ENCODE measurements around the gene NCAPG. TPM values are rescaled to one million over a fixed set of nuclear protein-coding genes. Genes with fewer than 3 reads are reported as not detected.
A peak's percentile ranks its signal among the peaks of the same experiment; 100 is the strongest.

NCAPG gene
- total and polyA plus RNA-seq, 2 donors from 2014 or later, result 0.19 to 0.91 TPM

GRCh38 chr4:17762726-17763125 lies 48.1 kb upstream of the NCAPG start:
- H3K9ac ChIP-seq (ENCODE audit: low read length in 3 of 3), result no peak overlapping the region
- FAIRE-seq (no peak), DNase-seq (peak in 2 of 5 donors; percentile 24 to 34)
- peak; percentile 4 for TF ChIP-seq CTCF (IDR thresholded peaks at IDR 0.05; ENCODE audit: borderline replicate concordance, extremely low read depth, insufficient read depth)
- intact Hi-C loops (cut with DNase I), result no loop called here
- H3K27me3 ChIP-seq (ENCODE audit: control insufficient read depth, insufficient read depth, low read length), result no peaks in the 10 kb centered on the region
- no peaks in the 10 kb centered on the region for H3K9me3 ChIP-seq (ENCODE audit: control insufficient read depth in 2 of 3, insufficient read depth in 1 of 3, low read length in 3 of 3)
- no peaks in the 10 kb centered on the region for H3K4me1 ChIP-seq (ENCODE audit: control insufficient read depth in 2 of 3, insufficient read depth in 2 of 3, low read depth in 1 of 3, low read length in 3 of 3)
- H3K27ac ChIP-seq (ENCODE audit: low read depth in 2 of 2, low read length in 2 of 2), result no peak overlapping the region
- no peak overlapping the region for H3K4me3 ChIP-seq (ENCODE audit: low read length in 3 of 3)
- no peaks in the 10 kb centered on the region for H3K36me3 ChIP-seq (ENCODE audit: control insufficient read depth in 2 of 3, insufficient read depth in 3 of 3, low read length in 3 of 3)

- Histone ChIP-seq H3K27me3 (ENCODE audit: control insufficient read depth, insufficient read depth, low read length) (no peaks in the 10 kb centered on the region), H3K4me3 (ENCODE audit: low read length in 3 of 3) (no peak overlapping the region), H3K9me3 (ENCODE audit: control insufficient read depth in 2 of 3, insufficient read depth in 1 of 3, low read length in 3 of 3) (no peaks in the 10 kb centered on the region), H3K36me3 (ENCODE audit: control insufficient read depth in 2 of 3, insufficient read depth in 3 of 3, low read length in 3 of 3) (no peaks in the 10 kb centered on the region), H3K4me1 (ENCODE audit: control insufficient read depth in 2 of 3, insufficient read depth in 2 of 3, low read depth in 1 of 3, low read length in 3 of 3) (no peaks in the 10 kb centered on the region), H3K27ac (ENCODE audit: low read depth in 2 of 2, low read length in 2 of 2) (no peak overlapping the region), H3K9ac (ENCODE audit: low read length in 3 of 3) (no peak overlapping the region)
- intact Hi-C loops (cut with DNase I), result no loop called here
- TF ChIP-seq CTCF (IDR thresholded peaks at IDR 0.05; ENCODE audit: borderline replicate concordance, extremely low read depth, insufficient read depth), result no peak
- no peak for FAIRE-seq
- no peak for DNase-seq
Observed at GRCh38 chr4:17763416-17763815, 47.4 kb upstream of the NCAPG start.

GRCh38 chr4:17763931-17764330 lies 46.8 kb upstream of the NCAPG start:
- TF ChIP-seq CTCF (IDR thresholded peaks at IDR 0.05; ENCODE audit: borderline replicate concordance, extremely low read depth, insufficient read depth), result no peak
- H3K27me3 ChIP-seq (ENCODE audit: control insufficient read depth, insufficient read depth, low read length), result no peaks in the 10 kb centered on the region
- no peak for FAIRE-seq
- DNase-seq, result no peak
- no peaks in the 10 kb centered on the region for H3K9me3 ChIP-seq (ENCODE audit: control insufficient read depth in 2 of 3, insufficient read depth in 1 of 3, low read length in 3 of 3)
- H3K36me3 ChIP-seq (ENCODE audit: control insufficient read depth in 2 of 3, insufficient read depth in 3 of 3, low read length in 3 of 3), result no peaks in the 10 kb centered on the region
- H3K9ac ChIP-seq (ENCODE audit: low read length in 3 of 3), result no peak overlapping the region
- no peak overlapping the region for H3K27ac ChIP-seq (ENCODE audit: low read depth in 2 of 2, low read length in 2 of 2)
- intact Hi-C loops (cut with DNase I), result no loop called here
- no peaks in the 10 kb centered on the region for H3K4me1 ChIP-seq (ENCODE audit: control insufficient read depth in 2 of 3, insufficient read depth in 2 of 3, low read depth in 1 of 3, low read length in 3 of 3)
- no peak overlapping the region for H3K4me3 ChIP-seq (ENCODE audit: low read length in 3 of 3)

All from kidney (tissue), 14 donors.